Trophoblast cell (in vitro differentiated cells and primary cell): ENCODE results near the gene NATD1.
A peak's percentile ranks its signal among the peaks of the same experiment; 100 is the strongest.

Experiments
- DNase-seq, 2 donors: peaks; one replicate each; pipeline ENCODE4 v3.0.0-alpha.2; 2016
- H2AFZ ChIP-seq: 2 replicates; pipeline ENCODE4 v1.6.1; 2013; ENCODE audit warnings: low read length, moderate library complexity, mild to moderate bottlenecking; ENCODE audit not compliant: insufficient read depth, poor library complexity
- H2AK5ac ChIP-seq: 2 replicates; pipeline ENCODE4 v1.6.1; 2013; ENCODE audit warnings: mild to moderate bottlenecking, low read length
- H2BK120ac ChIP-seq: 2 replicates; pipeline ENCODE4 v1.6.1; 2013; ENCODE audit warnings: low read length, mild to moderate bottlenecking, moderate library complexity; ENCODE audit not compliant: insufficient read depth, poor library complexity
- H2BK12ac ChIP-seq: 2 replicates; pipeline ENCODE4 v1.6.1; 2013; ENCODE audit warnings: mild to moderate bottlenecking, low read length, moderate library complexity
- H2BK5ac ChIP-seq: 2 replicates; pipeline ENCODE4 v1.6.1; 2013; ENCODE audit warnings: low read length, low read depth, moderate library complexity, mild to moderate bottlenecking; ENCODE audit not compliant: poor library complexity
- H3K14ac ChIP-seq: 2 replicates; pipeline ENCODE4 v1.6.1; 2013; ENCODE audit warnings: mild to moderate bottlenecking, low read length
- H3K18ac ChIP-seq: 2 replicates; pipeline ENCODE4 v1.6.1; 2013; ENCODE audit warnings: mild to moderate bottlenecking, low read length
- H3K23ac ChIP-seq: 2 replicates; pipeline ENCODE4 v1.6.1; 2013; ENCODE audit warnings: low read length
- H3K27ac ChIP-seq: 2 replicates; pipeline ENCODE4 v1.5.1; 2013; ENCODE audit warnings: low read depth, mild to moderate bottlenecking, inconsistent platforms, low read length, moderate library complexity
- H3K27me3 ChIP-seq: 2 replicates; pipeline ENCODE4 v1.6.1; 2013; ENCODE audit warnings: inconsistent platforms, mild to moderate bottlenecking, low read length, moderate library complexity; ENCODE audit not compliant: insufficient read depth
- H3K36me3 ChIP-seq, 2 experiments: 1 replicate in 1 of 2; 2 replicates in 1 of 2; pipeline ENCODE4 v1.6.1; 2013; ENCODE audit warnings: low read length in 2 of 2, mild to moderate bottlenecking in 2 of 2, moderate library complexity in 1 of 2; ENCODE audit not compliant: insufficient read depth in 2 of 2, control insufficient read depth in 1 of 2
- H3K4ac ChIP-seq: 2 replicates; pipeline ENCODE4 v1.6.1; 2013; ENCODE audit warnings: low read depth, mild to moderate bottlenecking, low read length, moderate library complexity
- H3K4me1 ChIP-seq, 2 experiments: 1 replicate in 1 of 2; 2 replicates in 1 of 2; pipeline ENCODE4 v1.6.1; 2013; ENCODE audit warnings: low read length in 2 of 2, mild to moderate bottlenecking in 2 of 2, moderate library complexity in 1 of 2; ENCODE audit not compliant: insufficient read depth in 2 of 2, control insufficient read depth in 1 of 2
- H3K4me2 ChIP-seq: 2 replicates; pipeline ENCODE4 v1.6.1; 2013; ENCODE audit warnings: inconsistent platforms, mild to moderate bottlenecking, low read length, moderate library complexity
- H3K4me3 ChIP-seq: 2 replicates; pipeline ENCODE4 v1.5.1; 2013; ENCODE audit warnings: mild to moderate bottlenecking, low read depth, low read length, inconsistent platforms
- H3K79me1 ChIP-seq: one replicate; pipeline ENCODE4 v1.6.1; 2013; ENCODE audit warnings: low read length
- H3K79me2 ChIP-seq: 2 replicates; pipeline ENCODE4 v1.6.1; 2013; ENCODE audit warnings: low read length, mild to moderate bottlenecking; ENCODE audit not compliant: control insufficient read depth, insufficient read depth, poor library complexity
- H3K9ac ChIP-seq: 2 replicates; pipeline ENCODE4 v1.6.1; 2013; ENCODE audit warnings: mild to moderate bottlenecking, low read length
- H3K9me3 ChIP-seq: 2 replicates; pipeline ENCODE4 v1.6.1; 2013; ENCODE audit warnings: low read depth, mild to moderate bottlenecking, control low read depth, inconsistent platforms, low read length; ENCODE audit not compliant: insufficient read depth
- H4K12ac ChIP-seq: 2 replicates; pipeline ENCODE4 v1.6.1; 2013; ENCODE audit warnings: low read depth, mild to moderate bottlenecking, low read length, moderate library complexity
- H4K8ac ChIP-seq: 2 replicates; pipeline ENCODE4 v1.6.1; 2013; ENCODE audit warnings: low read depth, mild to moderate bottlenecking, low read length, moderate library complexity
- H4K91ac ChIP-seq: one replicate; pipeline ENCODE4 v1.6.1; 2013; ENCODE audit warnings: low read depth, mild to moderate bottlenecking, low read length, moderate library complexity
- WGBS: extraction: QIAGEN DNeasy Blood & Tissue Kit; methylation state at CpG from one replicate; pipeline ENCODE4 v1.1.7; 2013; ENCODE audit warnings: missing lambda C conversion rate; ENCODE audit not compliant: insufficient read length, insufficient coverage; ENCODE audit errors: extremely low coverage; 5-methylcytosine and 5-hydroxymethylcytosine counted together

The NATD1 gene

GRCh38 chr17:21253646-21254441, 634 bp upstream of the NATD1 start:
- H3K23ac ChIP-seq: no peak overlapping the region
- DNase-seq: peak in 1 of 2 donors; percentile 23

GRCh38 chr17:21252289-21252795, 868 bp downstream of the NATD1 start:
- Histone ChIP-seq H3K4ac (peak overlapping the region; percentile 81), H3K9me3 (no peaks in the 10 kb centered on the region), H3K27ac (no peak overlapping the region), H3K9ac (peak overlapping the region; percentile 36), H3K27me3 (no peaks in the 10 kb centered on the region), H3K79me2 (no peaks in the 10 kb centered on the region), H4K12ac (no peak overlapping the region), H4K91ac (peak overlapping the region; percentile 58), H3K23ac (no peak overlapping the region), H3K4me2 (peak overlapping the region; percentile 81), H3K18ac (peak overlapping the region; percentile 25), H2AFZ (peak overlapping the region; percentile 38), H2AK5ac (no peak overlapping the region), H3K36me3 (peaks cover 0 to 1% of the 10 kb centered on the region in 2 experiments), H3K4me1 (peaks cover 19 to 22% of the 10 kb centered on the region in 2 experiments), H3K79me1 (peaks cover 9% of the 10 kb centered on the region), H2BK5ac (no peak overlapping the region), H3K14ac (peak overlapping the region; percentile 56), H2BK12ac (peak overlapping the region; percentile 16), H3K4me3 (peak overlapping the region; percentile 73), H2BK120ac (no peak overlapping the region), H4K8ac (peak overlapping the region; percentile 33)
- WGBS: no CpG with 5 or more reads among the region's 12 CpGs
- DNase-seq: no peak

More at GRCh38 chr17:21253646-21254441, 634 bp upstream of the NATD1 start:
- no peaks in the 10 kb centered on the region for H3K9me3 ChIP-seq
- peak overlapping the region; percentile 91 for H2AFZ ChIP-seq
- no CpG with 5 or more reads among the region's 15 CpGs for WGBS
- peak overlapping the region; percentile 53 for H2BK5ac ChIP-seq
- H3K4ac ChIP-seq: peak overlapping the region; percentile 10
- peaks cover 0 to 1% of the 10 kb centered on the region in 2 experiments for H3K36me3 ChIP-seq
- peak overlapping the region; percentile 78 for H3K18ac ChIP-seq
- H2BK120ac ChIP-seq: no peak overlapping the region
- peak overlapping the region; percentile 74 for H2BK12ac ChIP-seq
- peak overlapping the region; percentile 62 for H3K14ac ChIP-seq
- peak overlapping the region; percentile 64 for H3K9ac ChIP-seq
- H3K79me2 ChIP-seq: no peaks in the 10 kb centered on the region
- H3K4me2 ChIP-seq: peak overlapping the region; percentile 83
- no peak overlapping the region for H3K4me3 ChIP-seq
- peak overlapping the region; percentile 52 for H2AK5ac ChIP-seq
- H4K12ac ChIP-seq: no peak overlapping the region
- H3K79me1 ChIP-seq: peaks cover 15% of the 10 kb centered on the region
- peak overlapping the region; percentile 63 for H4K91ac ChIP-seq
- peak overlapping the region; percentile 30 for H4K8ac ChIP-seq
- H3K27ac ChIP-seq: no peak overlapping the region
- H3K27me3 ChIP-seq: no peaks in the 10 kb centered on the region
- peaks cover 22 to 28% of the 10 kb centered on the region in 2 experiments for H3K4me1 ChIP-seq

- H3K36me3 ChIP-seq: peaks cover 0 to 1% of the 10 kb centered on the region in 2 experiments
- peak overlapping the region; percentile 19 for H4K91ac ChIP-seq
- peak overlapping the region; percentile 26 for H3K4ac ChIP-seq
- H4K8ac ChIP-seq: no peak overlapping the region
- peak overlapping the region; percentile 18 for H2BK12ac ChIP-seq
- no peak overlapping the region for H2BK5ac ChIP-seq
- H3K27ac ChIP-seq: no peak overlapping the region
- no peaks in the 10 kb centered on the region for H3K79me2 ChIP-seq
- peak overlapping the region; percentile 18 for H3K18ac ChIP-seq
- no peak overlapping the region for H3K14ac ChIP-seq
- H3K4me2 ChIP-seq: no peak overlapping the region
- H2AFZ ChIP-seq: peak overlapping the region; percentile 37
- H3K79me1 ChIP-seq: peaks cover 9% of the 10 kb centered on the region
- no peak overlapping the region for H3K23ac ChIP-seq
- H2AK5ac ChIP-seq: peak overlapping the region; percentile 60
- H3K27me3 ChIP-seq: no peaks in the 10 kb centered on the region
- no peak overlapping the region for H3K9ac ChIP-seq
- no peak overlapping the region for H2BK120ac ChIP-seq
- H3K4me1 ChIP-seq: peaks cover 19 to 20% of the 10 kb centered on the region in 2 experiments
- no peak for DNase-seq
- H3K9me3 ChIP-seq: peaks cover 4% of the 10 kb centered on the region
- H3K4me3 ChIP-seq: no peak overlapping the region
- WGBS: no CpG with 5 or more reads among the region's 15 CpGs
- no peak overlapping the region for H4K12ac ChIP-seq
These were observed 1.7 kb downstream of the NATD1 start for GRCh38 chr17:21251337-21252010.

DNA sequence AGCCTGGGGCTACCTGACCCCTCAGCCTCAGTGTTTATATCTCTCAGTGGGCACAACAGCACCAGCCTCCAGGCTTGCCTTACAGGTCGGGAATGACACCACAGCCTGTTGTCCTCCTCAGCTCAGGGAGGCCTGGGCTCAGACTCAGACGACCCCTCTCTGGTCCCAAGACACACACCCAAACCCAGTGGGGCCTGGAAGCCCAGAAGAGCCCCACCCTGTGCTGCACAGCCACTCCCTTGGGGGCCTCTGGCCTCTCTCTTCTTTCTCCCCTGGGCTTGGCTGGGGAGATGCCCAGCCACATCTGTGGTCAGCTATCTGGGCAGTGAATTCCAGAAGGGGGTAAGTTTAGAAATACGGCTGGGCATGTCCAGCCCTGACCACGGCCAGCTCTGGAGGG, 2.4 kb downstream of the NATD1 start:
- DNase-seq: no peak
- Histone ChIP-seq H3K79me1 (peaks cover 9% of the 10 kb centered on the region), H3K79me2 (no peaks in the 10 kb centered on the region), H3K14ac (peak overlapping the region; percentile 4), H2BK12ac (no peak overlapping the region), H3K4me3 (no peak overlapping the region), H3K4ac (no peak overlapping the region), H2AFZ (no peak overlapping the region), H2BK5ac (no peak overlapping the region), H3K18ac (no peak overlapping the region), H3K27ac (no peak overlapping the region), H3K27me3 (no peaks in the 10 kb centered on the region), H3K9me3 (peaks cover 4% of the 10 kb centered on the region), H2AK5ac (no peak overlapping the region), H3K4me2 (no peak overlapping the region), H4K8ac (no peak overlapping the region), H2BK120ac (no peak overlapping the region), H4K91ac (no peak overlapping the region), H3K23ac (no peak overlapping the region), H3K9ac (no peak overlapping the region), H3K36me3 (peaks cover 0 to 1% of the 10 kb centered on the region in 2 experiments), H3K4me1 (peaks cover 19 to 20% of the 10 kb centered on the region in 2 experiments), H4K12ac (no peak overlapping the region)
- no CpG with 5 or more reads among the region's 4 CpGs for WGBS
